ENCODE measurements around the gene ACAD11. TPM values are rescaled to one million over a fixed set of nuclear protein-coding genes. Genes with fewer than 3 reads are reported as not detected.

ACAD11 gene
- total RNA-seq, 1 experiment from 2014 or later: 15.6 TPM

DNA sequence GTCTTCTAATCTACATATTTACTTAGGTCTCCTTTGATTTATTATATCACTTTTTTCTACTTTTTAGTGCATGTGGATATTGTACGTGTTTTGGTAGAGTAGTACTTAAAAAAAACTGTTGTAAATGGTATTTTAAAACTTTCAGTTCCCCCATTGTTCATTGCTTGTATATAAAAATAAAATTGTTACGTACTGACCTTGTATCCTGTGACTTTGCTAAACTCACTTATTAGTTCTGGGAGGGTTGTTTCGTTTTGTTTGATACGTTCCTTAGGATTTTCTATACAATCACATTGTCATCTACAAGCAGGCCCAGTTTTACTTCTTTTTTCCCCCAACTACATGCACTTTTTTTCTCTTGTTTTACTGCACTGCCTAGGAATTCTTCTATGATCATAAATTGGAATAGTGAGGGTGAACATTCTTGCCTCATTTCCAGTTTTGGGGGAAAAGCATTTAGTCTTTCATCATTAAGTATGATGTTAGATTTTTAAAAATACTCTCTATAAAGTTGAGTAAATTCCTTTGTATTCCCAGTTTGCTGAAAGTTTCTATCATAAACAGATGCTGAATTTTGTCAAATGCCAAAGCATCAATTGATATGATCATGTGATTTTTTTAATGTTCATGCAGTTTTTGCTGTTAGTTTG lies 96.1 kb downstream of the ACAD11 start:
- H3K9me3 Mint-ChIP-seq: no peaks in the 10 kb centered on the region; a peak in 1 of 5 replicates
- Histone ChIP-seq H2BK15ac (ENCODE audit: low read depth, low read length) (no peak overlapping the region), H2AFZ (ENCODE audit: low read length) (no peak overlapping the region), H3K23me2 (ENCODE audit: insufficient read length, low read depth, low read length, poor library complexity, severe bottlenecking) (no peaks in the 10 kb centered on the region), H4K5ac (ENCODE audit: insufficient read length, low read depth, low read length) (no peak overlapping the region), H3K23ac (ENCODE audit: insufficient read length, low read depth, low read length) (no peak overlapping the region), H3K79me2 (ENCODE audit: insufficient read depth, low read length) (no peaks in the 10 kb centered on the region), H3K9me3 (ENCODE audit: control insufficient read depth, low read depth, low read length) (no peaks in the 10 kb centered on the region), H3K4me2 (ENCODE audit: insufficient read depth, insufficient read length, low read length) (no peak overlapping the region), H3K27ac (ENCODE audit: insufficient read length, low read depth, low read length) (no peak overlapping the region), H3K9ac (ENCODE audit: extremely low read depth, insufficient read length, low read length) (no peak overlapping the region), H2BK120ac (ENCODE audit: low read depth, low read length, poor library complexity, severe bottlenecking) (no peak overlapping the region), H3K56ac (ENCODE audit: insufficient read length, low read depth, low read length) (no peak overlapping the region), H2BK12ac (ENCODE audit: insufficient read length, low read depth, low read length) (no peak overlapping the region), H2BK20ac (ENCODE audit: low read depth, low read length, poor library complexity, severe bottlenecking) (no peak overlapping the region), H2BK5ac (ENCODE audit: insufficient read length, low read length) (no peak overlapping the region), H3K14ac (ENCODE audit: insufficient read depth, low read length) (no peak overlapping the region), H3T11ph (ENCODE audit: low read length) (no peak overlapping the region), H3K4ac (ENCODE audit: low read depth, low read length) (no peak overlapping the region), H2AK5ac (ENCODE audit: insufficient read length, low read length) (no peak overlapping the region), H4K20me1 (ENCODE audit: control insufficient read depth, insufficient read depth, insufficient read length) (no peaks in the 10 kb centered on the region), H3K4me1 (ENCODE audit: insufficient read depth, low read length) (no peaks in the 10 kb centered on the region), H3K18ac (ENCODE audit: insufficient read length, low read depth, low read length) (no peak overlapping the region), H4K8ac (replicated peaks; ENCODE audit: insufficient read length, low read depth, low read length) (no peak overlapping the region), H4K91ac (ENCODE audit: insufficient read length, low read depth, low read length) (no peak overlapping the region), H3K27me3 (ENCODE audit: insufficient read depth, low read length) (no peaks in the 10 kb centered on the region), H3K79me1 (ENCODE audit: insufficient read depth, low read depth, low read length, poor library complexity, severe bottlenecking) (no peaks in the 10 kb centered on the region)
- H3K4me1 Mint-ChIP-seq: peaks cover 6 to 11% of the 10 kb centered on the region in 2 experiments; a peak in 3 of 4 replicates
- H3K27ac Mint-ChIP-seq: no peak overlapping the region
- TF ChIP-seq, protein P1, sequence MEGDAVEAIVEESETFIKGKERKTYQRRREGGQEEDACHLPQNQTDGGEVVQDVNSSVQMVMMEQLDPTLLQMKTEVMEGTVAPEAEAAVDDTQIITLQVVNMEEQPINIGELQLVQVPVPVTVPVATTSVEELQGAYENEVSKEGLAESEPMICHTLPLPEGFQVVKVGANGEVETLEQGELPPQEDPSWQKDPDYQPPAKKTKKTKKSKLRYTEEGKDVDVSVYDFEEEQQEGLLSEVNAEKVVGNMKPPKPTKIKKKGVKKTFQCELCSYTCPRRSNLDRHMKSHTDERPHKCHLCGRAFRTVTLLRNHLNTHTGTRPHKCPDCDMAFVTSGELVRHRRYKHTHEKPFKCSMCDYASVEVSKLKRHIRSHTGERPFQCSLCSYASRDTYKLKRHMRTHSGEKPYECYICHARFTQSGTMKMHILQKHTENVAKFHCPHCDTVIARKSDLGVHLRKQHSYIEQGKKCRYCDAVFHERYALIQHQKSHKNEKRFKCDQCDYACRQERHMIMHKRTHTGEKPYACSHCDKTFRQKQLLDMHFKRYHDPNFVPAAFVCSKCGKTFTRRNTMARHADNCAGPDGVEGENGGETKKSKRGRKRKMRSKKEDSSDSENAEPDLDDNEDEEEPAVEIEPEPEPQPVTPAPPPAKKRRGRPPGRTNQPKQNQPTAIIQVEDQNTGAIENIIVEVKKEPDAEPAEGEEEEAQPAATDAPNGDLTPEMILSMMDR (conservative IDR thresholded peaks at IDR 0.05): no peak
- no peaks in the 10 kb centered on the region for H3K27me3 Mint-ChIP-seq (ENCODE audit: low read depth)
- WGBS (ENCODE audit: extremely low coverage, insufficient read length, low lambda C conversion rate): no CpG with 5 or more reads among the region's 4 CpGs
- DNase-seq: no peak
- no peak overlapping the region for H3K4me3 Mint-ChIP-seq
- peaks cover 0 to 9% (median 7%) of the 10 kb centered on the region in 3 experiments; a peak in 6 of 7 replicates for H3K36me3 Mint-ChIP-seq (ENCODE audit: insufficient read depth in 1 of 3, low read depth in 3 of 3)
